Colon (tissue), 2 donors: ENCODE results near the gene MSX1.

ENCODE experiments used
- FAIRE-seq: peaks from 2 replicates; lab custom pipeline; 2012; peaks lifted over from hg19 to GRCh38; lab: Jason Lieb, UNC
- donor health status: control.
- donor health status: control.

The MSX1 gene

DNA sequence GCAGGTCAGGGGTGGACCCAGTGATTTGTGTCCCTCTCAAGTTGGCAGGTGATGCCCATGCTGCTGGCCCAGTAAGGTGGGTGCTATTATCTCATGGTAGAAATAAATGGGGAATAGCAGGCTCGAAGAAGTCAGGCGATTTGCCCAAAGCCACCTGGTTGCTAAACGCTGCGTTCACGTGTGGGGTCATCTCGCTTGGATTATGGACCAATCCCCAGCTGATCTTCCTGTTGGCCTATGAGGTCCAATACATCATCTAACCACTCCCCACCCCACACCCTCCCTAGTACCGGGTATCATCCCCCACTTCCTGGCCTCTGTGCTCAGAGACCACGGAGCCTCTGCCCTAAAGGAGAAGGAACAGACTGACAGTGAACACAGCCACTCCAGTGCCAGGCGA lies 18.3 kb upstream of the MSX1 start:
- no peak for FAIRE-seq

DNA sequence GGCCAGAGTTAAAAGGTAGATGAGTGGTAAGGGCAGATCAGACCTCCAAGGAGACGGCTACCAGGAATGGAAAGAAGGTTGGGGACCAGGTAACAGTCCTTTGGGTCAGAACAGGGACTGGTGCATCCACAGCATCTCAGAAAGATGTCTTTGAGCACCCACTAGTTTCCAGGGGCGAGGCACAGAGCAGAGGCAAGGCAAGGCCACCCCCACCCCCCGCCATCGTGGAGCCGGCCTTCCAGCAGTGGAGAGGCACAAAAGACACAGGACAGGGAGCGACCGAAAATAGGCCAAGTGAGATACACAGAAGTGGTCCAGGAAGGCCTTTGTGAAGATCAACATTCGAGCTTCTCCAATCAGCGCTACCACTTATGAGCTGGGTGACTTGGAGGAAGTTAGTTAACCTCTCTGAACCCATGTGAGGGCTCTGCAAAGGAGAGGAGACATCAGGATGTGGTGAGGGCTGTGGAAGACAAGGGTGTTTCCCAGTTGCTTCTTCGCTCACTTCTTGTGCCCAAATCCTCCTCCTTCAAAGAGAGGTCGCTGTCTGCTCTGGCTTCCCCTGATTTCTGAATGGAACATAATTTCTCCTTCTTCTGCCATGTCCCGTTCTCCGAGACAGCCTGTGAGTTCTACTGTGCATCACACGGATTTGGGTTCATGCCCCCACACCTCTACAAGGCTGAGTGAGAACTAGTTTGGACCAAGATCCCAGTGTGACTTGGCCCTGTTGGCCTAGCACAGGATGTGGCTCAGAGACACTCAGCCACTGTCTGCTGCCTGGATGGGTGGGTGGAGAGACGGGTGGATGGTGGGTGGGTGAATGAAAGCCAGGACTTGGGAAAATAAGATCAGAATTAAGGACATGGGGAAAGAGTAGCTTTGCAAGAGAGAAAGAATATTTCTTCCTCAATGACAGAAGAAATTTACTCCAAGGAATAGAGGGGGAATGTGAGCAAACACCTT lies 16.7 kb upstream of the MSX1 start:
- no peak for FAIRE-seq

DNA sequence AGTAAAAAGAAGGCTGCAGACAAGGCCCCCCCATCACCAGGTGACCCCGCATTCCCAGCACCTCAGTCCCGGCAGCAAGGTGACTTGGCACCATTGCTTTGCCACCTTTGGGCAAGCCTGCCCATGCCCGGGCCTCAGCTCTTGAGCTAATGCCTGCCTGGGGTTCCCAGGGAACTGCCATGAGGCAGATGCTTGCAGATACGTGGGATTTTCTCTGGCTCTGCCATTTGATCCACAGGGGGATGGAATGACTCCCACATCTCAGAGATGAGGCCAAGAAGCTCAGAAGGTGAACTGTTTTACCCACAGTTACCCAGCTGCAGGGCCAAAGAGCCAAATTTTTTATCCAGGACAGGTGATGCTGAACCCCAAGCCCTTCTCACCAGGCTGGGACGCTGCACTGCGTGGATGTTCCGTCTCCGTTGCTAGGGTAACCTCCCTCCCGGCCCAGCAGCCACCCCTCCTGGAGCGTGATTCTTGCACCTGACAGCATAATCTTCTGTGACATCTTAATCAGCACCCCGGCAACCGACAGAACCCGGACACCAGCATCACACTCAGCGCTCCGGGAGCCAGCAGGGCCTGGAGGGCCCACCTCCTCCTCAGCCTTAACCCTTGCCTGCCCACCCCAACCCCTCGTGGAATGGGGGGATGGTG lies 15.7 kb upstream of the MSX1 start:
- FAIRE-seq = no peak

DNA sequence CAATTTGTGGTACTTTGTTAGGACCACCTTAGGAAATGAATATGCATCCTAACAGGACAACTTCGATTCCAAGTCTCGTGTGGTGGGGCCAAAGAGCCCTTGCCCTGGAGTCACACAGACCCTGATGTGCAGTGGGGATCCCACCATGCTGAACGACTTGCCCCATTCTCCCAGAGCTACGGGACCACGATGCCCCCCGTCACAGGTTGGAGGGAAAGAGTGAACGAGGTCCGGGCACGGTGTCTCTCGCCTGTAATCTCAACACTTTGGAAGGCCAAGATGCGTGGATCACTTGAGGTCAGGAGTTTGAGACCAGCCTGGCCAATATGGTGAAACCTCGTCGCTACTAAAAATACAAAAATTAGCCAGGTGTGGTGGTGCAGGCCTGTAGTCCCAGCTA lies 14.4 kb upstream of the MSX1 start:
- FAIRE-seq = no peak

DNA sequence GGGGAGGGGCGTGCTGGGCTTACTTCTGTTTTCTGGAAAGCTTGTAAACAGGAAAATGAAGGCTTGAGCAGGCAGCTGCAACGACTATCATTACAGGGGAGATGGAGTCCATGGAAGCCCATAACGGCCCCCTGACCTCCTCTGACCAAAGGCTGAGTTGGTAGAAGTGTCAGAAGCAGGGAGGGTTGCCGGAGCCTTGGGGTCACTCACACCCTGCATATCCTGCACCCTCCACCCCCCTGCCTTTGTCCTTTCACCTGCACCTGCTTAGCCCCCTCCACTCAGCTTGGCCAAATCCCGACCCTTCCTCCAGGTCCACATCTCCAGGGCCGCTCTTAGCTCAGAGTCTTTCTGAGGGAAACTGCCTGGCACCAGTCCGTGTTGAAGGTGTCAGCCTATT lies 12.5 kb upstream of the MSX1 start:
- no peak for FAIRE-seq

DNA sequence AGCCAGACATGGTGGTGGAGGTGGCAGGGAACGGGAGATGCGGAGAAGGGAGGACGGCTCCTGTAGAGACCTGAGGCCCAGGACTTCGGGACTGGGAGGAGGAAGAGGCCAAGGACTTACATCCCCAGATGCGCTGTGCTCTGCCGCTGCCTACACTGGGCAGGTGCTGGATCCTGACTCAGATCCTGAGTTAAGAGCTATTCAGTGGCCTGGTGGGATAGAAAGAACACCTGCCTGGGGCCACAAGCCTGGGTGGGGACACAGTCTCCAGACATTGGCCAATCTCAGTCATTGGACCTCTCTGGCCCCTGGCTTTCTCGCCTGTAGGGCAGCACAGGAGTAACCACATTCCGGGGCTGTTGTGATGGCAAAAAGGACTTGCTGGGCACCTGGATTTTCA lies 10.9 kb upstream of the MSX1 start:
- FAIRE-seq = no peak

DNA sequence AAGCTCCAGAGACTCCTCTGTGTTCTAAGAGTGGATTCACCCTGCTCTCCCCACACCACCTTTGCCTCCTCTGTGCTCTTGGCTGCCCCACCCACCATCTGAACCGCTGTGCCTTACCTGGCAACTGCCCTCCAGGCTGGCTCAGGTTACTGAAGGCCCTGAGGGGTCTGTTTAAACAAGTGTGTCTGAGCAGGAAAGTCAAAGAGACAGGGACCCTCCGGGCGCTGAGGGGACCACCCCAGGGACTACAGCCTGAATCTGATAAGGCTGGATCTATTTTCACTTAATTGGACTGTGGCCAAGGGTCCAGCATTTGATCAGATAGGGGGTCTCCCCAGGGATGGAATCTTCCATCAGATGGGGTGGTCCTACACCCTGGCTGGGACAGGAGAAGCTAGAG lies 10.4 kb upstream of the MSX1 start:
- FAIRE-seq = no peak

DNA sequence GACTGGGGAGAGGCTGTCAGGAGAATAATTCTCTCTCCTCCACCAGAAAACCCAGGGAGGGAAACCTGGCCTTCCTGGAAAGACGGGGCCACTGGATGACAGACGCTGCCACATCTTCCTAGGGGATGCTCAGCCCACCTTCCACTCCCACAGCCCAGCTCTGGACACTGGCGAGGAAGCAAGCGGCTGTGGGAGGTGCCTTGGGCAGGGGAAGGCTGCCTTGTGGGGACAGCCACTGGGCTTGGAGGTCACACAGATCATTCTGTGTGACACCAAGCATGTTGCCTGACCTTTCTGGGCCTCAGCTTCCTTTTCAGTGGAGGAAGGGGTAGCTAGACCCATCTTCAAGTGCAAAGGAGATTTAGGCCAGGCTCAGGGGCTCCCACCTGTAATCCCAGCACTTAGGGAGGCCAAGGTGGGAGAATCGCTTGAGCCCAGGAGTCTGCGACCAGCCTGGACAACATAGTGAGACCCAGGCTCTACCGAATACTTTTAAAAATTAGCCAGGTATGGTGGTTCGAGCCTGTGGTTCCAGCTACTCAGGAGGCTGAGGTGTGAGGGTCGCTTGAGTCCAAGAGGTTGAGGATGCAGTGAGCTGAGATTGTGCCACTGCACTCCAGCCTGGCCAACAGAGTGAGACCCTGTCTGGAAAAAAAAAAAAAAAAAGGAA lies 9.8 kb upstream of the MSX1 start:
- FAIRE-seq = no peak

DNA sequence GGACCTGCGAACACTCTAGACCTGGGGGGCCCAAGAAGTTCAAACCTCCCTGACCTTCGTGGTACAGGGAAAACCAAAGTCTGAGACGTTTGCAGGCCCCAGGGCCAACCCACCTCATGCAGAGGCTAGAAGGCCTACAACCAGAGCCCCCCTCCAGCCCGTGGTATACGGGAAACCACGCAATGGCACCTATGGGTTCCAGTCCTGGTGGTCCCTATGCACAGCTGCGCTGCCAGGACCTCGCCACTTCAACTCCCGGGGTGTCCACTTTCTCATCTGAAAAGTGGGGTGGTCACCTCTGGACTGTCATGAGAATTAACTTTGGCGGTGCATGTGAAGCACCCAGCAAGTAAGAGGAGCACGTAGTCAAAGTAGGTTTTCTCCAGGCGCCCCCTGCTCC lies 8.4 kb upstream of the MSX1 start:
- no peak for FAIRE-seq

DNA sequence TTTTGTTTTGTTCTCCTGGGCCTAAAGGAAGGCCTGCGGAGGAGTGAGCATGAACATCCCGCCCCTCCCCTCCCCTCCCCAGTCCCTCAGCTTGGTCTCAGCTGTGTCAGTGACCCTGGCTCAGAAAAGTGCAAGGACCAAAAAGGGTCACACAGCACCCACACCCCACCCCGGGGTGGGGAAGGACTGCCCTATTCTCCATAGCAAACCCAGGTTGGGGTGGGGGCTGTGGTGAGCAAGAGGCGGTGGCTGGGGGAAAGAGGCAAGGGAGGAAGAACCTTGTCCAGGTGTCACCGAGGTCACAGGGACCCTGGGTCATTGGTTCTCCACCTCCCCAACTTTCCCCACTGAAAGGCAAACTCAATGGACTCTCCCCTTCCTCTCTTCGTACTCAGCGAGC lies 7.6 kb upstream of the MSX1 start:
- FAIRE-seq = no peak

DNA sequence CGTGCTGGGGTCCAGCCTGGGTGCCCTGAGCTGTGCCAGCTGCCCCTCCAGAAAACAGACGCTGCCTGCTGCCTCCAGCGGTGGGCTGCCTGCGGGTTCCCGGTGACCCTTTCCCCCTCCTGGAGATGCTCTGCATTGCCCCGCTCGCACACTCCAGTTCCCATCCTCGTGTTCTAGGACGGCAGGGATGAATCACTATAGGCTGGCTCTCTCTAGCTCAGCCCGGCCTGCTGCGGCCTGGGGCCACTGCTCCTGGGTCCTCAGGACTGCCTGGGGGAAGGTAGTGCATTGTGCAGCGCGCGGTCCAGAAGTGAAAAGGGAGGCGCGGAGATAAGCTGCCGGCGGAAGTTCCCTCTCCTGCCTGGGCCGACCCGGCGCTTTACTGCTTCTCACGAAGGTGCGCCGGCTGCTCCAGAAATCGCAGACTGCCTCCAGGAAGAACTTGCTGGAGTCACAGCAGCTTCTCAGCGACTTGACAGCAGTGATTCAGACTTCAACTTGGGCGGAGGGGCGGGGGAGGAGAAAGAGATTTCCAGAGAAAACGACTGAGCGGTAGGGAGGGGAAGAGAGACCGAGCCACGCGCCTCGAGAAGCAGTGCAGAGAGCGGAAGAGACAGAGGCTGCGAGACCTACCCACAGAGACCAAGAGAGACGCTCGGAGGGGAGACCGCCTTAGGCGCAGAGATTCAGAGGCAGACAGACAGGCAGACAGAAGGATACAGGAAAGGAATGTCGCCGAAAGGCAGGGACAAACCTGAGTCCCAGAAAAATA lies 6.7 kb upstream of the MSX1 start:
- FAIRE-seq = no peak

DNA sequence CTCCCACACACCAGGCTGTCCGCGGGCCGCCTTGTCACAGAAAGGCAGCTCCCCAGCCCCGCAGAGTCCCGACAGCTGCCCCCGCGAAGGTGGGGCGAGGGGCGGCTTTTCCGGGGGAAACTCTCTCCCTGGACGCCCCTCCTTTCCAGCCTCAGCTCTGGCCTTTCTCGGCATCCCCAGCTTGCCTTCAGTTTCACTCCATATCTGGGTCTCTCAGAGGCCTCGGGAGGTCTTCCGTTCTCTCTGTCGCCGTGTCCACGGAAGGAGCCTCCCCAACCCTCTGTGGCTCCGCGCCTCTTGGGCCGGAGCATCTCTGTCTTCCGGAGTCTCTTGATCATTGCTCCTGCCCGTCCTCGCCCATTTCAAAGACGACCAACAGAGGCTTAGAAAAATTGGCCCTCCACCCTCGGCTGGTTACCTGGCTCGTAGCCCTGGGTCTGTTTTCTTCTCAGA lies 6.1 kb upstream of the MSX1 start:
- FAIRE-seq = no peak

DNA sequence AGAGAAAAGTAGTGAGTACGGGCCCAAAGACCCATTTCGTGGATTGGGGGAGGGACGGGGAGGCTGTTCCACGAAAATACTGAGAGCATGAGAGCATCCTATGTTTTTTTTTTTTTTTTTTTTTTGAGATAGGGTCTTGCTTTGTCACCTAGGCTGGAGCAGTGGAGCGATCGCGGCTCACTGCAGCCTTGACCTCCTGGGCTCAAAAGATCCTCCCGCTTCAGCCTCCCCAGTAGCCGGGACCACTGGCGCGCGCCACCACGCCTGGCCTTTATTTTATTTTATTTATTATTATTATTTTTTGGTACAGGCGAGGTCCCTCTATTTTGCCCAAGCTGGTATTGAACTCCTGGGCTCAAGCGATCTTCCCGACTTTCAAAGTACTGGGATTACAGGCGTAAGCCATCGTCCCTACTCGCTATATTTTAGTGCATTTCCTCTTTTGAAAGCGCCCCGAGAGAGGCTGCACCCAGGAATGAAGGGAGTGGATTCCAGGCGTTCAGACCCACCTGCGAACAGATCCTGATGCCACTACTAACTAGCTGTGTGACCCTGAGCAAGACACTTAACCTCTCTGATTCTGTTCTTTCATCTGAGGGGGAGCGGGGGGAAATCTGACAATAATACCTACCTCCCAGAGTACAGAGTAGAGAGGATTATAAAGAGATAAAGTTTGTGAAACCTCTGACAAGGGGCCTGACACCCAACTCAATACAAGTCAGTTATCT lies 5.4 kb upstream of the MSX1 start:
- FAIRE-seq = no peak

DNA sequence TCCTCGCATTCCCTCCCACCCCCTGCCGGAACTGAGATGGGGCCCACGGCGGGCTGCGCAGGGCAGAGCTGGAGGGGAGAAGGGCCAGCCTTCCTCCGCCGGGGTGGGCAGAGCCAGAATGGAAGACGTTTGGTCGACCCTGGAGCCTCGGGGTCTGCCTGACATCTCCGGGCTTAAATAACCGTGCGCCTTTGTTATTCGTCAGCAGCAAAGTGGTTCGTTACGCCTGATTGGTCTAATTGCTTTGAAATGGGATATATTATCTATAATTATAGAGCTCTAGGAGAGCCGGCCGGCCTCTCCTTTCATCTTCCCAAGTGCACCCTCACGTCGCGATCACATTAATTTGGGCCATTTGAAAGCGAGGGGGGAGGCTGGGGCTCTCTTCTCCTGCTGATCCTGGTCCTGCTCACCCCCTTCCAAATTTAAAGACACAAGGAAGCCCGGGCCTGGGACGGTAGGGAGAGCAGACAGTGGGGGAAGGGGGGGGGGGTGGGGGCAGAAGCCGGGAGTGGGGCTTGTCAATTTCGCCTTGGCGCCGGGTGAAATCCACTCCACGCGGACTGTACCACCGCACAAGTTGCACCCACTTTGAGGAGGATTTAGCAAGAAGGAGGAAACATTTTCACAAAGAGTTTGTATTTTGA lies 4.7 kb upstream of the MSX1 start:
- FAIRE-seq = no peak

DNA sequence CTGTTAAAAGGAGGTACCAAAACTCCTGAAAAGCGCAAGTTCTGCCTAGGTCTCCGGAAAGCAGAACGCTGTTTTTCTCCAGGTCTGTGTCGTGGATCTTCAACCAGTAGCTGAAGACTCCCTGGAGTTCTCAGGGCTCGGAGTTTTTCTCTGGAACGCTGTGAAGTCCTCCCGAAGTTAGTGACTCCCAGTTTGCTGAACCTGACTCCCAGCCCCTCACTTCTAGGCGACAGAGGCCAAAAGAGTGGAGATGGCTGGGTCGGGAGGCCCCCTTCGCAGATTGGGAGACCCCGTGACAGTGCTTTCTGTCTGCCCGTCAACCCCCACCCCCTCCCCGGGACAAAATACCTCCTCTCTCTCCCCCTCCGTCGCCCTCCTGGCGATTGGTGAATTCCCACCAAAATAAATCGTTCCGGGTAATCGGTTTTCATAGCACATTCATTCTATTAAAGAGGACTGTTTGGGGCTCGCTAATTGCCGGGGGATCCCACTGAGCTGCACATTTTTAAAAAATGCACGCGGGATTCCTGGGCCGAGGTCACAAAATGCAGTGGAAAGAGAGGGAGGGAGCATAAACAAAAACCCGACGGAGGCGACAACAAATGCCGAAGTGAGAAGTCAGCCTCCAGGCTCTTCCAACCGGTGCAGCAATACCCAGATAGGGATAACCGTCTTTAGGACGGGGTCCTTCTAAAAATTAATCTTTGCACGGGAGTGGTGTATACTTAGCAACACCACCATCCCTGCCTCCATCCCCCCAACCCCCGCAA lies 4.0 kb upstream of the MSX1 start:
- FAIRE-seq = no peak

DNA sequence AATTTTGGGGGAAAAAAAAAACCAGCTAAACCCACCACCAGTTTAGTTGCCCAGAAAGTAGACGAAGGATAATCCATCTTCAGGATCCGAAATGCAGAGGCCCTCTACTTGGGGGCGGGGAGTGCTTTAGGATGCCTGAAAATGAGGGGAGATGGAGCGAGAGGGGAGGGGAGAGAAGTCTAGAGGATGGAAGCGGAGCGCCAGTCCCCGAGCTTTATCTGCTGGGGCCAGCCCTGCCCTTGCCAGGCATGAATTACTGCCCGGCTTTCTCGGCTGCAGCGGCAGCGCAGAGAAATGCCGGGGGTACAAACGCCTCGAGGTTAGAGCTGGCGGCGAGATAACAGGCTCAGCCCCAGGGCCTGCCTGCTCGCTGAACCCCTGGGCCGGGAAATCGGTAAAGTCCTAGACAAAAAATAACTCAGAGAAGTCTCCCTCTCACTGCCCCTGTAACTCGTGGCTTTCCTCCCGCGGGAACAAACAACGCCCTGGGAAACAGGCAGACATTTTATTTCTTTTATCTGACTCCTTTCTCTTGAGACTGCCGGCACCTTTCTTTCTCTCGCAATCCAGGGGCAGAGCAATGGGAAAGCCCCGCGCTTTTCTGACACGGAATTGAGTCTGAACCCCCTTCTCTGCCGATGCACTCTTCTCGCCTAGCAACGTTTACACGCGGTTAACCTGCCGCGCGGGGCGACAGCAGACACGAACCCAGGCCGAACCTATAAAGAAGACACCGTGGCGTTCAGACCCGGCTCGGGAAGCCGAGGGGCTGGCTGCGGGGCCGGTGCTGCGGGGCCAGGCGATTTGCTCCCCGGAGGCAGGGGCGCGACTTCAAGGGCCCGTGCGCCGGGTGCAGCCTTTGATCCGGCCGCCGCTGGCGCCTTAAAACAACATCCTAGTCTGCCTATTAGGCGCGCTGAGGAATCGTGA lies 3.1 kb upstream of the MSX1 start:
- FAIRE-seq = no peak

DNA sequence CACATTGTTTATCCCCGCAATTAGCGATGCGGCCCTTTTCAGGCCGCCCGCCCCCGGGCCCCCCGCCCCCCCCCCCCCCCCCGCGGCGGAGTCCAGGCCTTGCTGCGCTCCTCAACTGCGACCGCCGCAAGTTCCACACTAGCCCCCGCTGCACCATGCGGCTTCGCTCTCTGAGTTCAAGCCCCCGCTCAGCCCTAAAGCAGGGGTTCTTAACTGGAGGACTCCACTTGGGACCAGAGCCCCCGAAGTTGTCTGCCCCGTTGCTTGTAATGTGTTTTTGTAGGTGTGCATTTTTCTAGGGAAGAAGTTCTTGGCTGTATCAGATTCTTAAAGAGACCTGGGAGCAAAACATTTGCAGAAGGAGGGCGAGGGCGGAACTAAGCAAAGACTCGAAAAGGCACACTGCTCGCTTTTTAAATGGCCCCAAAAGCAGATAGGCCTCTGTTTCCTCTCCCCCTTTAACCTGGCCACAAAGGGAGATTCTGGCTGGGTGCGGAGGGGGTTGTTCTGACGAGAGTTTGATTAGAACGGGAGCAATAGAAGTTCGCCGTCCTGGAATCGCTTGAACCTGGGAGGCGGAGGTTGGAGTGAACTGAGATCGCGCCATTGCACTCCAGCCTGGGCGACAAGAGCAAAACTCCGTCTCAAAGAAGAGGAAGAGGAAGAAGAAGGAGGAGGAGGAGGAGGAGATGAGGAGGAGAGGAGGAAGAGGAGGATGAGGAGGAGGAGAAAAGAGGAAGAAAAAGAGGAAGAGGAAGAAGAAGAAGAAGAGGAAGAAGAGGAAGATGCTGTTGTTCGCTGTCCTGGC lies 2.3 kb upstream of the MSX1 start:
- FAIRE-seq = no peak

DNA sequence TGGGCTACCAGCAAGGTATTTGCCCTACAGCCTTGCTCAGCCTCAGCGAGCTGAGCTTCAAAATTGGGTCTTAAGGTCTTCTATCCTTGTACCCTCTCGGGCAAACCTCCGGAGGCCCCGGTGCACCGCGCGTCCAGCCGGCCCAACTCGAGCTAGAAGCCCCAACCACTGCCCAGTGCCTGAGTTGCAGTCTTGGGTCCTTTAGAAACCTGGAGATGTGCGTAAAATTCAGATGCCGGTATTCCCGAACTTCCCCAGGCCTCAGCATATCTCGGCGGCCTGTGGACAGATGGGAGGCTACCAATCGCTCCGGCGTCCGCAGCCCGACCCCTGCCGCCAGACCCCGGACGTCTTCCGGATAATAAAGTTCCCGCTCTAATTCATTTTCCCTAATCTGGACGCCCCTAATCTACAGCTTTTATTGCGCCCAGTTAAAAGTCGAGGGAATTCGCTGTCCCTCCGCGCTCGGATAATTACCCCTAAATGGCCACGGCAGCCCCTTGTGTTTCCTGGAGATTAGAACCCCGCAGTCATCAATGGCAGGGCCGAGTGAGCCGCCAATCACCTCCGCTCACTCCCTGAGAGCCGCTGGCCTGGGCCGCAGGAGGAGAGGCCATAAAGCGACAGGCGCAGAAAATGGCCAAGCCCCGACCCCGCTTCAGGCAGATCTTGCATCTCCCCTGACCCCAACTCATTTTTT lies 1.5 kb upstream of the MSX1 start:
- no peak for FAIRE-seq
